ENCODE measurements around the gene CPTP.

CPTP gene

DNA sequence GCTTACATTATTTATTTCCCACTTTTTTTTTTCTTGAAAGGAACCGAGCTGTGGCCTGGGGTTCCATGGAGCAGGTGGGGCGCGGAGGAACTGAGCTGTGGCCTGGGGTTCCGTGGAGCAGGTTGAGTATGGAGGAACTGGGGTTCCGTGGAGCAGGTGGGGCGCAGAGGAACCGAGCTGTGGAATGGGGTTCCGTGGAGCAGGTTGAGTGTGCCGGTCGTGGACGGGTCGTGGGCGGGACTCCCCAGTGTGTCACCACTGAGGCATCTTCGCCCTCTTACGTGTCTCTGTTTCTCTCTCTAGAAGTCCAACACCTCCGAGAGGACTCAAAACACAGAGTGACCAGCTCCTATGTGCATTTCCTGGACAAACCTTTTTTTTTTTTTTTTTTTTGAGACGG lies 45.6 kb upstream of the CPTP start:
- no peak overlapping the region for H4K91ac ChIP-seq (ENCODE audit: low read depth, low read length, poor library complexity)
- H3K27ac ChIP-seq (replicated peaks; ENCODE audit: low read length), result no peak overlapping the region
- H3K9me3 ChIP-seq (replicated peaks in 1 of 2; ENCODE audit: control insufficient read depth in 2 of 2, insufficient read depth in 1 of 2, low read depth in 1 of 2, low read length in 2 of 2), result no peaks in the 10 kb centered on the region
- no peak for DNase-seq (ENCODE audit: low spot score)
- H3K9ac ChIP-seq (ENCODE audit: low read depth, low read length, poor library complexity), result no peak overlapping the region
- no peak overlapping the region for H3K23ac ChIP-seq (ENCODE audit: low read depth, low read length, poor library complexity)
- H2BK5ac ChIP-seq (ENCODE audit: low read length), result no peak overlapping the region
- WGBS, 2 donors (ENCODE audit: extremely low coverage in 2 of 2, insufficient read length in 2 of 2, insufficient replicate concordance in 1 of 2), result no CpG with 5 or more reads among the region's 17 CpGs
- peak overlapping the region; percentile 65 for H4K8ac ChIP-seq (ENCODE audit: low read depth, low read length)
- no peak overlapping the region for H3K4ac ChIP-seq (ENCODE audit: low read length)
- H3K36me3 ChIP-seq (replicated peaks in 1 of 2; ENCODE audit: control insufficient read depth in 2 of 2, insufficient read depth in 2 of 2, low read length in 2 of 2), result no peaks in the 10 kb centered on the region
- no peak overlapping the region for H3K14ac ChIP-seq (ENCODE audit: low read length)
- no peak overlapping the region for H2BK12ac ChIP-seq (ENCODE audit: low read length)
- no peak overlapping the region for H2AFZ ChIP-seq (ENCODE audit: low read length)
- H3K4me3 ChIP-seq (ENCODE audit: low read length in 2 of 2), result peak overlapping the region in 1 of 2 donors; percentile 16
- H3K27me3 ChIP-seq (ENCODE audit: control insufficient read depth in 3 of 3, insufficient read depth in 3 of 3, low read depth in 1 of 3, low read length in 3 of 3), result no peaks in the 10 kb centered on the region
- peak overlapping the region; percentile 11 for H3K18ac ChIP-seq (ENCODE audit: low read length)
- H3K79me1 ChIP-seq (ENCODE audit: low read depth, low read length), result peaks cover 5% of the 10 kb centered on the region
- peaks cover 5 to 14% of the 10 kb centered on the region in 2 donors for H3K4me1 ChIP-seq (ENCODE audit: control insufficient read depth in 2 of 2, insufficient read depth in 1 of 2, low read depth in 1 of 2, low read length in 2 of 2)
- H2AK5ac ChIP-seq (ENCODE audit: low read depth, low read length), result no peak overlapping the region
- H3K4me2 ChIP-seq (ENCODE audit: insufficient read depth, low read length, poor library complexity, severe bottlenecking), result no peak overlapping the region
- no peak overlapping the region for H2BK120ac ChIP-seq (ENCODE audit: low read depth, low read length)
- H2BK15ac ChIP-seq (ENCODE audit: low read length), result no peak overlapping the region

- Histone ChIP-seq H3K4me2 (ENCODE audit: insufficient read depth, low read length, poor library complexity, severe bottlenecking) (no peak overlapping the region), H3K4me3 (ENCODE audit: low read length in 2 of 2) (no peak overlapping the region), H3K79me1 (ENCODE audit: low read depth, low read length) (peaks cover 2% of the 10 kb centered on the region), H2BK5ac (ENCODE audit: low read length) (peak overlapping the region; percentile 24), H2BK12ac (ENCODE audit: low read length) (no peak overlapping the region), H3K9ac (ENCODE audit: low read depth, low read length, poor library complexity) (peak overlapping the region; percentile 44), H3K14ac (ENCODE audit: low read length) (peak overlapping the region; percentile 82), H3K4me1 (ENCODE audit: control insufficient read depth in 2 of 2, insufficient read depth in 1 of 2, low read depth in 1 of 2, low read length in 2 of 2) (peaks cover 0 to 4% of the 10 kb centered on the region in 2 donors), H3K27ac (replicated peaks; ENCODE audit: low read length) (no peak overlapping the region), H3K23ac (ENCODE audit: low read depth, low read length, poor library complexity) (no peak overlapping the region), H3K36me3 (replicated peaks in 1 of 2; ENCODE audit: control insufficient read depth in 2 of 2, insufficient read depth in 2 of 2, low read length in 2 of 2) (no peaks in the 10 kb centered on the region), H2AK5ac (ENCODE audit: low read depth, low read length) (peak overlapping the region; percentile 81), H2BK120ac (ENCODE audit: low read depth, low read length) (no peak overlapping the region), H4K8ac (ENCODE audit: low read depth, low read length) (no peak overlapping the region), H3K4ac (ENCODE audit: low read length) (no peak overlapping the region), H3K9me3 (replicated peaks in 1 of 2; ENCODE audit: control insufficient read depth in 2 of 2, insufficient read depth in 1 of 2, low read depth in 1 of 2, low read length in 2 of 2) (no peaks in the 10 kb centered on the region), H3K27me3 (ENCODE audit: control insufficient read depth in 3 of 3, insufficient read depth in 3 of 3, low read depth in 1 of 3, low read length in 3 of 3) (no peaks in the 10 kb centered on the region), H2AFZ (ENCODE audit: low read length) (no peak overlapping the region), H4K91ac (ENCODE audit: low read depth, low read length, poor library complexity) (no peak overlapping the region), H3K18ac (ENCODE audit: low read length) (peak overlapping the region; percentile 28), H2BK15ac (ENCODE audit: low read length) (peak overlapping the region; percentile 89)
- no peak for DNase-seq (ENCODE audit: low spot score)
- WGBS, 2 donors (ENCODE audit: extremely low coverage in 2 of 2, insufficient read length in 2 of 2, insufficient replicate concordance in 1 of 2), result no CpG with 5 or more reads among the region's 21 CpGs
These were observed 43.7 kb upstream of the CPTP start for GRCh38 chr1:1280782-1281481.

GRCh38 chr1:1281533-1282321 lies 42.9 kb upstream of the CPTP start:
- H2AFZ ChIP-seq (ENCODE audit: low read length), result no peak overlapping the region
- H3K9ac ChIP-seq (ENCODE audit: low read depth, low read length, poor library complexity), result no peak overlapping the region
- no peak overlapping the region for H3K4me3 ChIP-seq (ENCODE audit: low read length in 2 of 2)
- no peak for DNase-seq (ENCODE audit: low spot score)
- H3K18ac ChIP-seq (ENCODE audit: low read length), result peak overlapping the region; percentile 70
- H3K9me3 ChIP-seq (replicated peaks in 1 of 2; ENCODE audit: control insufficient read depth in 2 of 2, insufficient read depth in 1 of 2, low read depth in 1 of 2, low read length in 2 of 2), result no peaks in the 10 kb centered on the region
- H3K4me2 ChIP-seq (ENCODE audit: insufficient read depth, low read length, poor library complexity, severe bottlenecking), result no peak overlapping the region
- no peak overlapping the region for H2BK12ac ChIP-seq (ENCODE audit: low read length)
- H3K36me3 ChIP-seq (replicated peaks in 1 of 2; ENCODE audit: control insufficient read depth in 2 of 2, insufficient read depth in 2 of 2, low read length in 2 of 2), result no peaks in the 10 kb centered on the region
- no peak overlapping the region for H3K23ac ChIP-seq (ENCODE audit: low read depth, low read length, poor library complexity)
- H3K27me3 ChIP-seq (ENCODE audit: control insufficient read depth in 3 of 3, insufficient read depth in 3 of 3, low read depth in 1 of 3, low read length in 3 of 3), result no peaks in the 10 kb centered on the region
- WGBS, 2 donors (ENCODE audit: extremely low coverage in 2 of 2, insufficient read length in 2 of 2, insufficient replicate concordance in 1 of 2), result no CpG with 5 or more reads among the region's 26 CpGs
- H2BK5ac ChIP-seq (ENCODE audit: low read length), result no peak overlapping the region
- H4K91ac ChIP-seq (ENCODE audit: low read depth, low read length, poor library complexity), result no peak overlapping the region
- H3K27ac ChIP-seq (replicated peaks; ENCODE audit: low read length), result no peak overlapping the region
- peak overlapping the region; percentile 83 for H2AK5ac ChIP-seq (ENCODE audit: low read depth, low read length)
- no peak overlapping the region for H4K8ac ChIP-seq (ENCODE audit: low read depth, low read length)
- no peak overlapping the region for H3K4ac ChIP-seq (ENCODE audit: low read length)
- peaks cover 5% of the 10 kb centered on the region for H3K79me1 ChIP-seq (ENCODE audit: low read depth, low read length)
- peaks cover 0 to 4% of the 10 kb centered on the region in 2 donors for H3K4me1 ChIP-seq (ENCODE audit: control insufficient read depth in 2 of 2, insufficient read depth in 1 of 2, low read depth in 1 of 2, low read length in 2 of 2)
- peak overlapping the region; percentile 89 for H2BK15ac ChIP-seq (ENCODE audit: low read length)
- peak overlapping the region; percentile 2 for H3K14ac ChIP-seq (ENCODE audit: low read length)
- H2BK120ac ChIP-seq (ENCODE audit: low read depth, low read length), result no peak overlapping the region

DNA sequence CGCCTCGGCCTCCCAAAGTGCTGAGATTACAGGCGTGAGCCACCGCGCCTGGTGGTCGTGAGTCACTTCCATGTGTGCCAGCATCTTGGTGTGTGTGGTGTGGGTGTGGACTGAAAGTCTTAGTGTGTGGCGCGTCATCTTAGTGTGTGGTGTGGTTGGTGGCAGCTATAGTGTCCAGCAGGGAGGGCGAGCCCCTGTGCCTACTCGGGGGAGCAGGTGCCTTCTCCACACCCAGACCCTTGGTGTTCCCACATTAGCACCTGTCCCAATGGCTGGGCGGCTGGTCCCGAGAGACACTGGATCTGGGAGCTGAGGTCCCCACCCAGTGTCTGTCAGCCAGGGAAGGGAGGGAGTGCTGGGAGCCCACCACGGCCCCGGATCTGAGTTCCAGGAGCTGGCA lies 41.6 kb upstream of the CPTP start:
- Histone ChIP-seq H3K27me3 (ENCODE audit: control insufficient read depth in 3 of 3, insufficient read depth in 3 of 3, low read depth in 1 of 3, low read length in 3 of 3) (no peaks in the 10 kb centered on the region), H3K4me1 (ENCODE audit: control insufficient read depth in 2 of 2, insufficient read depth in 1 of 2, low read depth in 1 of 2, low read length in 2 of 2) (peaks cover 0 to 4% of the 10 kb centered on the region in 2 donors), H3K23ac (ENCODE audit: low read depth, low read length, poor library complexity) (no peak overlapping the region), H2AK5ac (ENCODE audit: low read depth, low read length) (peak overlapping the region; percentile 81), H3K9me3 (replicated peaks in 1 of 2; ENCODE audit: control insufficient read depth in 2 of 2, insufficient read depth in 1 of 2, low read depth in 1 of 2, low read length in 2 of 2) (no peaks in the 10 kb centered on the region), H3K36me3 (replicated peaks in 1 of 2; ENCODE audit: control insufficient read depth in 2 of 2, insufficient read depth in 2 of 2, low read length in 2 of 2) (no peaks in the 10 kb centered on the region), H3K4me2 (ENCODE audit: insufficient read depth, low read length, poor library complexity, severe bottlenecking) (no peak overlapping the region), H4K91ac (ENCODE audit: low read depth, low read length, poor library complexity) (no peak overlapping the region), H3K9ac (ENCODE audit: low read depth, low read length, poor library complexity) (no peak overlapping the region), H3K14ac (ENCODE audit: low read length) (no peak overlapping the region), H2BK5ac (ENCODE audit: low read length) (peak overlapping the region; percentile 75), H3K4me3 (ENCODE audit: low read length in 2 of 2) (no peak overlapping the region), H2BK12ac (ENCODE audit: low read length) (no peak overlapping the region), H3K4ac (ENCODE audit: low read length) (no peak overlapping the region), H3K79me1 (ENCODE audit: low read depth, low read length) (peaks cover 5% of the 10 kb centered on the region), H3K18ac (ENCODE audit: low read length) (peak overlapping the region; percentile 48), H2BK120ac (ENCODE audit: low read depth, low read length) (no peak overlapping the region), H2AFZ (ENCODE audit: low read length) (no peak overlapping the region), H3K27ac (replicated peaks; ENCODE audit: low read length) (no peak overlapping the region), H4K8ac (ENCODE audit: low read depth, low read length) (no peak overlapping the region), H2BK15ac (ENCODE audit: low read length) (peak overlapping the region; percentile 78)
- WGBS, 2 donors (ENCODE audit: extremely low coverage in 2 of 2, insufficient read length in 2 of 2, insufficient replicate concordance in 1 of 2), result no CpG with 5 or more reads among the region's 14 CpGs
- no peak for DNase-seq (ENCODE audit: low spot score)
